Measurements from ENCODE around the gene ZNF554. TPM values are rescaled to one million over a fixed set of nuclear protein-coding genes. Genes with fewer than 3 reads are reported as not detected.

Gene ZNF554
- total RNA-seq, 4 donors from 2014 or later = 2.3 to 9.8 (median 5.6) TPM

DNA sequence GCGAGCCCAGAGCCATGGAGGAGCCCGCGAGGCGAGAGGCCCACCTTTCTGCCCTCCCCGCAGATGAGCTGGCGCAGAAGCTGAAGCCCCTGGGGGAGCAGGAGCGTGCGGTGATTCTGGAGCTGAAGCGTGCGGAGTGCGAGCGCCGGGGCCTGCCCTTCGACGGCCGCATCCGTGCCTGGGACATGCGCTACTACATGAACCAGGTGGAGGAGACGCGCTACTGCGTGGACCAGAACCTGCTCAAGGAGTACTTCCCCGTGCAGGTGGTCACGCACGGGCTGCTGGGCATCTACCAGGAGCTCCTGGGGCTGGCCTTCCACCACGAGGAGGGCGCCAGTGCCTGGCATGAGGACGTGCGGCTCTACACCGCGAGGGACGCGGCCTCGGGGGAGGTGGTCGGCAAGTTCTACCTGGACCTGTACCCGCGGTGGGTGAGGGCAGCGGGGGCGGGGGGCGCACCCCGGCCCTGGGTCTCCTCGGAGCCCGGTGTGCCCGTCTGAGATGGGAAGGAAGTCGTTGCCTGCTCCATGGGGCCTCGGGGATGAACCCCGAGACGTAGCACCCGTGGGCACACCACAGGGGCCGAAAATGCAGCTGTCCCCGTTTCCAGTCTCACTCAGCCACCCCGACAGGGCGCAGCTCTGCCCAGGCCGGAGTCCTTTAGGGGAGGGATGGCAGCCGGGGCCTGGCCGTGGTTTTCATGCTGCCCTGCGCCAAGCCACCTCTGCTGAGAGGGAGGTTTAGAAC, 12.1 kb upstream of the ZNF554 start:
- DNase-seq (ENCODE audit: low spot score in 2 of 2) = no peak

GRCh38 chr19:2808129-2808941, 11.3 kb upstream of the ZNF554 start:
- 91% methylated on average over 18 of the region's 41 CpGs for whole genome bisulfite sequencing
- no peak overlapping the region for H3K27ac ChIP-seq

More for the DNA sequence above, 12.1 kb upstream of the ZNF554 start:
- 90% methylated on average over 6 of the region's 56 CpGs for WGBS
- Histone ChIP-seq H3K27ac (no peak overlapping the region), H3K4me1 (no peaks in the 10 kb centered on the region), H3K4me3 (no peak overlapping the region), H3K27me3 (no peaks in the 10 kb centered on the region), H3K9me3 (no peaks in the 10 kb centered on the region), H3K36me3 (peaks cover 78% of the 10 kb centered on the region)
- TF ChIP-seq EP300 (IDR thresholded peaks at IDR 0.05) = no peak
- no peak for TF ChIP-seq CTCF (IDR thresholded peaks at IDR 0.05)
- TF ChIP-seq POLR2AphosphoS5 (IDR thresholded peaks at IDR 0.05) = no peak
- TF ChIP-seq POLR2A (IDR thresholded peaks at IDR 0.05) = no peak

DNA sequence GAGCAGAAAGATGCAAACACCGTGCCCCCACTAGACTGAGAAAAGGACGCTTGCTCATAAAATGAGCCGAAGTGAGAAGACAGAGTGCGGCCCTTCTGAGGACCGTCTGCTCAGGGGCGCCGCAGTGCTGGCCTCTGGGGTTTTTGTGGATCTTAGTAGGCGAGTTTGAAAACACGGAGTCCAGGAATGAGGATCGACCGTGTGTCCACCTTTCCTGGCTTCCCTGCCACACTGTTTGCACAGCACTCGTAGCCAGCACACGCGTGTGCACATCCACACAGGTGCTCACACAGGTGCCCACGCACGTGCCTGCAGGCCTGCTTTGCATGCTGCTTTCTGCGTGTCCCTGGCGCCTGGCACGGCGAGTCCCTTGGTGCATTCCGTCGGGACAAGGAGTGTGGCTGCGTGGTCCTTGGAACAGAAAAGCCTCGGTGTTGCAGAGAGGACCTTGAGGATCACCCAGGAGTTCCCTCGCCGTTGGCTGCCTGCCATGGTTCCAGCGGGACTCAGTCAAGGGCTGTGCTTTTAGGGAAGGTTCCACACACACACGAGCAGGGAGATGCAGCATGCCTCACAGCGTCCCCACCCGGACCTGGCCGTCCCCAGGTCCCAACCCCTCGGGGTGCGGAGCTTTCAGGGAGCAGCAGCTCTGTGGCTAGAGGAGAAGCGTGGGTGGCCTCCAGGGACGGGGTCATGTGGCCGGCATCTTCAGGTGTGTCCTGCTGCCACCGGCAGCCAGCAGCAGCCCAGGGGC, 10.1 kb upstream of the ZNF554 start:
- H3K9me3 ChIP-seq = no peaks in the 10 kb centered on the region
- H3K36me3 ChIP-seq = peaks cover 67% of the 10 kb centered on the region
- 87% methylated on average over 21 of the region's 37 CpGs for WGBS
- H3K4me1 ChIP-seq = no peaks in the 10 kb centered on the region
- no peak for TF ChIP-seq EP300 (IDR thresholded peaks at IDR 0.05)
- TF ChIP-seq POLR2AphosphoS5 (IDR thresholded peaks at IDR 0.05) = no peak
- TF ChIP-seq POLR2A (IDR thresholded peaks at IDR 0.05) = no peak
- TF ChIP-seq CTCF (IDR thresholded peaks at IDR 0.05) = no peak
- H3K4me3 ChIP-seq = no peak overlapping the region
- H3K27me3 ChIP-seq = no peaks in the 10 kb centered on the region
- H3K27ac ChIP-seq = no peak overlapping the region
- no peak for DNase-seq (ENCODE audit: low spot score in 2 of 2)

More at GRCh38 chr19:2808129-2808941, 11.3 kb upstream of the ZNF554 start:
- H3K27me3 ChIP-seq = no peaks in the 10 kb centered on the region
- H3K4me3 ChIP-seq = no peak overlapping the region
- TF ChIP-seq POLR2AphosphoS5 (IDR thresholded peaks at IDR 0.05) (no peak), CTCF (IDR thresholded peaks at IDR 0.05) (no peak)
- peaks cover 72% of the 10 kb centered on the region for H3K36me3 ChIP-seq
- no peak for DNase-seq (ENCODE audit: low spot score in 2 of 2)
- no peaks in the 10 kb centered on the region for H3K4me1 ChIP-seq
- H3K9me3 ChIP-seq = no peaks in the 10 kb centered on the region

- WGBS = 97% methylated on average over 17 of the region's 58 CpGs
- Histone ChIP-seq H3K4me1 (no peaks in the 10 kb centered on the region), H3K27me3 (no peaks in the 10 kb centered on the region), H3K9me3 (no peaks in the 10 kb centered on the region), H3K27ac (no peak overlapping the region), H3K36me3 (peaks cover 58% of the 10 kb centered on the region), H3K4me3 (no peak overlapping the region)
- DNase-seq (ENCODE audit: low spot score in 2 of 2) = no peak
- TF ChIP-seq CTCF (IDR thresholded peaks at IDR 0.05) (no peak), EP300 (IDR thresholded peaks at IDR 0.05) (no peak), POLR2A (IDR thresholded peaks at IDR 0.05) (no peak), POLR2AphosphoS5 (IDR thresholded peaks at IDR 0.05) (no peak)
Measured at GRCh38 chr19:2810141-2811091, 9.3 kb upstream of the ZNF554 start.

Data from suprapubic skin (tissue), 4 donors.